NOMO-1 treated with DMSO at 0.1 percent for 48 hours (cell line): ENCODE measurements around the gene SCN2A.

ENCODE experiments used
- DNase-seq: peaks from one replicate; lab custom pipeline; 2025; ENCODE audit not compliant: unreplicated experiment; lab: John Stamatoyannopoulos, UW

Gene SCN2A

GRCh38 chr2:165410276-165410675 is 171.1 kb downstream of the SCN2A start:
- no peak for DNase-seq

- DNase-seq = no peak
Measured at GRCh38 chr2:165414187-165414586, 175.0 kb downstream of the SCN2A start.

GRCh38 chr2:165417009-165417408 is 177.8 kb downstream of the SCN2A start:
- no peak for DNase-seq

- no peak for DNase-seq
Measured at GRCh38 chr2:165420231-165420630, 181.0 kb downstream of the SCN2A start.

GRCh38 chr2:165423081-165423480 is 183.9 kb downstream of the SCN2A start:
- no peak for DNase-seq

- no peak for DNase-seq
Measured at GRCh38 chr2:165425556-165425955, 186.3 kb downstream of the SCN2A start.

GRCh38 chr2:165427686-165428085 is 188.5 kb downstream of the SCN2A start:
- DNase-seq = no peak

GRCh38 chr2:165428926-165429325 is 189.7 kb downstream of the SCN2A start:
- no peak for DNase-seq

- no peak for DNase-seq
Measured at GRCh38 chr2:165431014-165431413, 191.8 kb downstream of the SCN2A start.

GRCh38 chr2:165432234-165432966 is 193.2 kb downstream of the SCN2A start:
- DNase-seq = no peak

- no peak for DNase-seq
Measured at GRCh38 chr2:165434865-165435496, 195.8 kb downstream of the SCN2A start.

GRCh38 chr2:165435611-165436010 is 196.4 kb downstream of the SCN2A start:
- no peak for DNase-seq

- DNase-seq = no peak
Measured at GRCh38 chr2:165436559-165436958, 197.3 kb downstream of the SCN2A start.

- no peak for DNase-seq
Measured at GRCh38 chr2:165440367-165440766, 201.2 kb downstream of the SCN2A start.
